Measurements from ENCODE around the gene GK.

GK gene

DNA sequence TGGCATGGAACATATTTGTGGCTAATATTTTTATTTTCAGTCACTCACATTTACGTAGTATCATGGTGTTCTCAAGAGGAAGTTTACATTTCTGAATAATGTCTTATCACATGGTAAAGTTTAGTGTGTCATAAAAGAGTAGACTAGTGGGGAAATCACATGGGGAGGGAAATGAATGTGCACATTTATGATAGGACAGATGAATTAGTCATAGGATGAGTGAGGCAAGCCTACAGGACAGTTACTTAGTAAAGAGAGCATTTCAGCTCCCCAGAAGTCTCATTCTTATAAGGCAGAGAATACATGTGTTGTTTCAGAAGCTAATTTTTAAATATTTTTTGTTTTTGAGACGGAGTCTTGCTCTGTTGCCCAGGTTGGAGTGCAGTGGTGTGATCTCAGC is 6.2 kb downstream of the GK start:
- no peaks in the 10 kb centered on the region for H3K79me2 ChIP-seq (ENCODE audit: insufficient read depth, low read length)
- no peaks in the 10 kb centered on the region for H3K36me3 ChIP-seq (ENCODE audit: insufficient read depth, low read length)
- peaks cover 16% of the 10 kb centered on the region for H3K4me1 ChIP-seq (ENCODE audit: insufficient read depth, low read length, poor library complexity, severe bottlenecking)
- H3K4me2 ChIP-seq (ENCODE audit: low read depth, low read length, poor library complexity, severe bottlenecking), result no peak overlapping the region
- no peak for TF ChIP-seq EZH2phosphoT487 (IDR thresholded peaks at IDR 0.05; ENCODE audit: borderline replicate concordance)
- TF ChIP-seq, protein P1, sequence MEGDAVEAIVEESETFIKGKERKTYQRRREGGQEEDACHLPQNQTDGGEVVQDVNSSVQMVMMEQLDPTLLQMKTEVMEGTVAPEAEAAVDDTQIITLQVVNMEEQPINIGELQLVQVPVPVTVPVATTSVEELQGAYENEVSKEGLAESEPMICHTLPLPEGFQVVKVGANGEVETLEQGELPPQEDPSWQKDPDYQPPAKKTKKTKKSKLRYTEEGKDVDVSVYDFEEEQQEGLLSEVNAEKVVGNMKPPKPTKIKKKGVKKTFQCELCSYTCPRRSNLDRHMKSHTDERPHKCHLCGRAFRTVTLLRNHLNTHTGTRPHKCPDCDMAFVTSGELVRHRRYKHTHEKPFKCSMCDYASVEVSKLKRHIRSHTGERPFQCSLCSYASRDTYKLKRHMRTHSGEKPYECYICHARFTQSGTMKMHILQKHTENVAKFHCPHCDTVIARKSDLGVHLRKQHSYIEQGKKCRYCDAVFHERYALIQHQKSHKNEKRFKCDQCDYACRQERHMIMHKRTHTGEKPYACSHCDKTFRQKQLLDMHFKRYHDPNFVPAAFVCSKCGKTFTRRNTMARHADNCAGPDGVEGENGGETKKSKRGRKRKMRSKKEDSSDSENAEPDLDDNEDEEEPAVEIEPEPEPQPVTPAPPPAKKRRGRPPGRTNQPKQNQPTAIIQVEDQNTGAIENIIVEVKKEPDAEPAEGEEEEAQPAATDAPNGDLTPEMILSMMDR (conservative IDR thresholded peaks at IDR 0.05; ENCODE audit: low read length), result no peak
- H3F3A ChIP-seq (ENCODE audit: low read depth), result no peaks in the 10 kb centered on the region
- no peaks in the 10 kb centered on the region for H4K20me1 ChIP-seq (ENCODE audit: insufficient read depth, low read length, poor library complexity, severe bottlenecking)
- no peaks in the 10 kb centered on the region for H3K27me3 ChIP-seq (ENCODE audit: insufficient read depth, low read length, poor library complexity, severe bottlenecking)
- no peak overlapping the region for H3K9ac ChIP-seq (ENCODE audit: low read depth, low read length, poor library complexity, severe bottlenecking)
- no peak overlapping the region for H2AFZ ChIP-seq (ENCODE audit: low read length)
- H3K9me2 ChIP-seq (replicated peaks; ENCODE audit: low read depth, low read length), result no peaks in the 10 kb centered on the region
- H3K4me3 ChIP-seq (ENCODE audit: low read length, poor library complexity, severe bottlenecking), result no peak overlapping the region
- H3K9me3 ChIP-seq (ENCODE audit: insufficient read depth, low read depth, low read length), result no peaks in the 10 kb centered on the region

DNA sequence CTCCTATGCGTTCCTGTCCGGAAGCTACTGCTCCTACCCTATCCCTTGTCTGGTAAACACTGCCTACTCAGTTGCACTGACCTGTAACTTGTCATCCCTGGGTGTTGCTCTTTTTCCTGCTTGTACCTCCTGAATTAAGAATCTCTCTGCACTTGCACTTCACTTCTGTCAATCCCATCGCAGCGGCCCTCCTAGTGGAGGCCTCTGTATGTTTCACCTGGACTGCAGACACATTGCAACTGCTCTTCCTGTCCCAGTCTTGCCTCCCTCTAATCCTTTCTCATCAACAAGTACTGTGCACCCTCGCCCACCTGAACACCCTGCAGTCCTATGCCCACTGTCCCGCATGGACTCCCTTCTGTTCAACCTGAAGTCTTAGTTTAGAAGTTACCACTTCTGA is 8.0 kb downstream of the GK start:
- TF ChIP-seq EZH2phosphoT487 (IDR thresholded peaks at IDR 0.05; ENCODE audit: borderline replicate concordance), result no peak
- TF ChIP-seq, protein P1 (conservative IDR thresholded peaks at IDR 0.05; ENCODE audit: low read length), result no peak
- H3K36me3 ChIP-seq (ENCODE audit: insufficient read depth, low read length), result no peaks in the 10 kb centered on the region
- no peaks in the 10 kb centered on the region for H3F3A ChIP-seq (ENCODE audit: low read depth)
- no peaks in the 10 kb centered on the region for H3K9me2 ChIP-seq (replicated peaks; ENCODE audit: low read depth, low read length)
- no peak overlapping the region for H2AFZ ChIP-seq (ENCODE audit: low read length)
- H3K4me2 ChIP-seq (ENCODE audit: low read depth, low read length, poor library complexity, severe bottlenecking), result no peak overlapping the region
- no peaks in the 10 kb centered on the region for H3K27me3 ChIP-seq (ENCODE audit: insufficient read depth, low read length, poor library complexity, severe bottlenecking)
- H3K9me3 ChIP-seq (ENCODE audit: insufficient read depth, low read depth, low read length), result no peaks in the 10 kb centered on the region
- no peak overlapping the region for H3K4me3 ChIP-seq (ENCODE audit: low read length, poor library complexity, severe bottlenecking)
- H4K20me1 ChIP-seq (ENCODE audit: insufficient read depth, low read length, poor library complexity, severe bottlenecking), result no peaks in the 10 kb centered on the region
- peaks cover 9% of the 10 kb centered on the region for H3K4me1 ChIP-seq (ENCODE audit: insufficient read depth, low read length, poor library complexity, severe bottlenecking)
- H3K9ac ChIP-seq (ENCODE audit: low read depth, low read length, poor library complexity, severe bottlenecking), result no peak overlapping the region
- no peaks in the 10 kb centered on the region for H3K79me2 ChIP-seq (ENCODE audit: insufficient read depth, low read length)

DNA sequence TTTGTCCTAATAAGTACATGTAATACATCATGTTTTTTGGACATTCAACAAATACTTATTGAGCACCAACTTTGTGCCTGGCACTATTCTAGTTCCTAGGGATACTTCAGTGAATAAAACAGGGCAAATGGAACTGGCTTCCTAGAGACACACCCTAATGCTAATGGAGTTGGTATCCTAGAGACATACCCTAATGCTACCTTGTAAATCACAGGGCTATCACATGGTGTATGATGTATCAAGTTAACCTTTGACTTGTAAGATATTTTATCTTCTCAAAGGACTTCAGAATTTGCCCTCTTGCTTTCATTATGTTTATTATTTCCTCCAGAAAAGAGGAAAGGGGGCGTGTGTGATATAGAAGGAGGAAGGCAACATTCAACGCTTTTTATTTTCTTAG is 10.1 kb downstream of the GK start:
- no peak overlapping the region for H2AFZ ChIP-seq (ENCODE audit: low read length)
- no peaks in the 10 kb centered on the region for H3K79me2 ChIP-seq (ENCODE audit: insufficient read depth, low read length)
- no peaks in the 10 kb centered on the region for H3K9me2 ChIP-seq (replicated peaks; ENCODE audit: low read depth, low read length)
- H3K9ac ChIP-seq (ENCODE audit: low read depth, low read length, poor library complexity, severe bottlenecking), result no peak overlapping the region
- peaks cover 9% of the 10 kb centered on the region for H3K4me1 ChIP-seq (ENCODE audit: insufficient read depth, low read length, poor library complexity, severe bottlenecking)
- no peaks in the 10 kb centered on the region for H3K36me3 ChIP-seq (ENCODE audit: insufficient read depth, low read length)
- no peaks in the 10 kb centered on the region for H3K27me3 ChIP-seq (ENCODE audit: insufficient read depth, low read length, poor library complexity, severe bottlenecking)
- no peak overlapping the region for H3K4me2 ChIP-seq (ENCODE audit: low read depth, low read length, poor library complexity, severe bottlenecking)
- no peak overlapping the region for H3K4me3 ChIP-seq (ENCODE audit: low read length, poor library complexity, severe bottlenecking)
- no peaks in the 10 kb centered on the region for H3F3A ChIP-seq (ENCODE audit: low read depth)
- TF ChIP-seq, protein P1 (conservative IDR thresholded peaks at IDR 0.05; ENCODE audit: low read length), result no peak
- TF ChIP-seq EZH2phosphoT487 (IDR thresholded peaks at IDR 0.05; ENCODE audit: borderline replicate concordance), result no peak
- no peaks in the 10 kb centered on the region for H4K20me1 ChIP-seq (ENCODE audit: insufficient read depth, low read length, poor library complexity, severe bottlenecking)
- H3K9me3 ChIP-seq (ENCODE audit: insufficient read depth, low read depth, low read length), result no peaks in the 10 kb centered on the region
